Progenitor cell of endocrine pancreas (in vitro differentiated cells): Measurements from ENCODE around the gene PLIN3. TPM values are rescaled to one million over a fixed set of nuclear protein-coding genes. Genes with fewer than 3 reads are reported as not detected.

ENCODE experiments used
- DNase-seq: peaks from one replicate; pipeline ENCODE4 v3.0.0; 2021; ENCODE audit warnings: low spot score; ENCODE audit not compliant: unreplicated experiment
- H3K27ac Mint-ChIP-seq: 2 replicates; pipeline ENCODE4 v1.8.0; 2021; ENCODE audit warnings: mild to moderate bottlenecking, moderate library complexity, mixed read lengths
- H3K27me3 Mint-ChIP-seq: 2 replicates; pipeline ENCODE4 v1.8.0; 2021; ENCODE audit warnings: mixed read lengths
- H3K36me3 Mint-ChIP-seq: 2 replicates; pipeline ENCODE4 v1.8.0; 2022; ENCODE audit warnings: mixed read lengths; ENCODE audit not compliant: insufficient read depth
- H3K4me1 Mint-ChIP-seq: 2 replicates; pipeline ENCODE4 v1.8.0; 2021; ENCODE audit warnings: low read depth, mixed read lengths
- H3K4me3 Mint-ChIP-seq: 2 replicates; pipeline ENCODE4 v1.8.0; 2021; ENCODE audit warnings: low read depth, mild to moderate bottlenecking, moderate library complexity, mixed read lengths
- H3K9me3 Mint-ChIP-seq: 2 replicates; pipeline ENCODE4 v1.8.0; 2021; ENCODE audit warnings: low read depth, mixed read lengths
- total RNA-seq: library from RNA; stranded (reverse); gene quantifications from 2 replicates; pipeline ENCODE4 v1.2.1, GENCODE V29; 2021
- TF ChIP-seq, protein P1 (sequence below): fragments of 200-600 bp; sonication (generic); IDR thresholded peaks from one replicate; pipeline ENCODE4 v1.5.0; 2021; ENCODE audit warnings: antibody characterized with exemption, mild to moderate bottlenecking; ENCODE audit not compliant: unreplicated experiment

The PLIN3 gene
- total RNA-seq, 1 donor from 2014 or later, result 43.6 TPM

DNA sequence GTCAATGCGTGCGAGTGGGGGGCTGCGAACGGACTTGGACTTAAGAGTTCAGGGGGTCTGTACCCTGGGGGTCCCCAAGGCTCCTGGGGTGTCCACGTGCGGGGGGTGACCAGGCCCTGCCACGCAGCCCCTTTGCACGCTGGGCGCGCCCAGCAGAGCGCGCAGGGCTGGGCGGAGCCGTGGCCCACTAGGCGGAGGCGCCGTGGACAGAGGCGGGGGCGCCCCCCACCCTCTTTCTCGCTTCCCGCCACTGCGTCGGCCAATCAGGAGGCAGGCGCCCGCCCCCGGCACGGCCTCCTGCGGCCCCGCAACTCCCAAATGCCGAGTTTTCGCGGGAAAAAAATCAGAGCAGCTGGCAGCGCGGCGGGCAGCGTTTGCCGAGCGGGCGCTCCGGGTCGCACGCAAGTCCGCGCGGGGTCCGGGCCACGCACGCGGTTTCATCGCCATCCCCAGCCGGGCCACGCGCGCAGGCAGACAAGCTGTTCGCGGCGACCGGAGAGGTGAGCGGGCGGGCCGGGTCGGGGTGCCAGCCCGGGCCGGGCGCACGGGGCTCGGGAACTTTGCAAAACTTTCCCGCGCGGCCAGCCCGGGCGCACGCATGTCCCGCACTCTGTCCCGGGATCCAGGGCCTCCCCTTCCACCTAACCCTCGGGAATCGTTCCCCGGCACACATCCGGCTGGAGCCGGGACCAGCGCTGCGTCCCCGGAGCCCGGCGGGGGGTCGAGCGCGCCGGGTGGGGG, 41.9 kb upstream of the PLIN3 start, which contains the start of gene UHRF1:
TSS of gene UHRF1 (plus strand) at position 346 of the 741 bp plus-strand sequence. CDS start 1,385 bp downstream, outside the sequence.
- H3K36me3 Mint-ChIP-seq, result peaks cover 2% of the 10 kb centered on the region
- H3K4me3 Mint-ChIP-seq, result peak within 1 kb of the TSS; percentile 80
- no peaks in the 10 kb centered on the region for H3K9me3 Mint-ChIP-seq
- peak; percentile 21 for DNase-seq
- peaks cover 21% of the 10 kb centered on the region for H3K4me1 Mint-ChIP-seq
- H3K27me3 Mint-ChIP-seq, result no peaks in the 10 kb centered on the region
- TF ChIP-seq, protein P1, sequence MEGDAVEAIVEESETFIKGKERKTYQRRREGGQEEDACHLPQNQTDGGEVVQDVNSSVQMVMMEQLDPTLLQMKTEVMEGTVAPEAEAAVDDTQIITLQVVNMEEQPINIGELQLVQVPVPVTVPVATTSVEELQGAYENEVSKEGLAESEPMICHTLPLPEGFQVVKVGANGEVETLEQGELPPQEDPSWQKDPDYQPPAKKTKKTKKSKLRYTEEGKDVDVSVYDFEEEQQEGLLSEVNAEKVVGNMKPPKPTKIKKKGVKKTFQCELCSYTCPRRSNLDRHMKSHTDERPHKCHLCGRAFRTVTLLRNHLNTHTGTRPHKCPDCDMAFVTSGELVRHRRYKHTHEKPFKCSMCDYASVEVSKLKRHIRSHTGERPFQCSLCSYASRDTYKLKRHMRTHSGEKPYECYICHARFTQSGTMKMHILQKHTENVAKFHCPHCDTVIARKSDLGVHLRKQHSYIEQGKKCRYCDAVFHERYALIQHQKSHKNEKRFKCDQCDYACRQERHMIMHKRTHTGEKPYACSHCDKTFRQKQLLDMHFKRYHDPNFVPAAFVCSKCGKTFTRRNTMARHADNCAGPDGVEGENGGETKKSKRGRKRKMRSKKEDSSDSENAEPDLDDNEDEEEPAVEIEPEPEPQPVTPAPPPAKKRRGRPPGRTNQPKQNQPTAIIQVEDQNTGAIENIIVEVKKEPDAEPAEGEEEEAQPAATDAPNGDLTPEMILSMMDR, result no peak
- peak within 1 kb of the TSS; percentile 25 for H3K27ac Mint-ChIP-seq

DNA sequence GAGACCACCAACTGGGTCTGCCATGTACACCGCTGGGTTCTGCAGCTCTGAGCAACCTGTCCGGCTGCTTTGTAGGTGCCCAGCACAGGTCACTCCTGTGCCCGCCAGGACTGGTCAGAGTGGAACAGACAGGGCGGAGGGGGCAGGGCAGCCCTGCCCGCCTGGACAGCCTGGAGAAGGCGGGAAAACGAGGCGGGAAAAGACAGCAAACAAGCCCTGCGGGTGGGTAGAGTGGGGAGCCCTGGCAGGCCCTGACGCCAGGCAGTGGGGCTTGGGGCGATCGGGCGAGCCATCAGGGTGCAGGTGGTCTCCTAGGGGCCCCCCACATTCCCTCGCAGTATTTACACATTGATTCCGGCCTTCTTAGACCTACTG, 41.3 kb upstream of the PLIN3 start:
- H3K27me3 Mint-ChIP-seq, result no peaks in the 10 kb centered on the region
- peaks cover 2% of the 10 kb centered on the region for H3K36me3 Mint-ChIP-seq
- TF ChIP-seq, protein P1, result no peak
- no peaks in the 10 kb centered on the region for H3K9me3 Mint-ChIP-seq
- peaks cover 21% of the 10 kb centered on the region for H3K4me1 Mint-ChIP-seq
- H3K4me3 Mint-ChIP-seq, result peak overlapping the region; percentile 63
- H3K27ac Mint-ChIP-seq, result peak overlapping the region; percentile 25
- DNase-seq, result no peak

DNA sequence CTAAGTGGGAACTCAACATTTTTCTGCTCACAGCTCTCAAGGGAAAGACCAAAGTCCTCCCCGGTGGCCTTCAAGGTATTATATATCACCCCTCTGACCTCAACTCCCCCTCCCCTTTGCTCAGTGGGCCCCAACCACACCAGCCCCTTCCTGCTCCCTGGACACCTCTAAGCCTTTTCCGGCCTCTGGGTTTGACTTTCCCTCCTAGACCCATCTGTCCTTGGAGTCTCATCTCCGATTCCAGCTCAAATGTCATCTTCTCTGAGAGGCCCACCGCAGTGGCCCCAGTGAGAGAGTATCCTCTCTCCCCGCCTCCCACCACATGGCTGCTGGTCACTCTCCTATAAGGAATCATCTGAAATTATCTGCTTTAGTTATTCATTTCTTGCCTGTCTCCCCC, 40.9 kb upstream of the PLIN3 start:
- Mint-ChIP-seq H3K4me3 (peak overlapping the region; percentile 63), H3K27me3 (no peaks in the 10 kb centered on the region), H3K9me3 (no peaks in the 10 kb centered on the region), H3K27ac (peak overlapping the region; percentile 25), H3K4me1 (peaks cover 21% of the 10 kb centered on the region), H3K36me3 (peaks cover 2% of the 10 kb centered on the region)
- no peak for DNase-seq
- TF ChIP-seq, protein P1, result no peak

DNA sequence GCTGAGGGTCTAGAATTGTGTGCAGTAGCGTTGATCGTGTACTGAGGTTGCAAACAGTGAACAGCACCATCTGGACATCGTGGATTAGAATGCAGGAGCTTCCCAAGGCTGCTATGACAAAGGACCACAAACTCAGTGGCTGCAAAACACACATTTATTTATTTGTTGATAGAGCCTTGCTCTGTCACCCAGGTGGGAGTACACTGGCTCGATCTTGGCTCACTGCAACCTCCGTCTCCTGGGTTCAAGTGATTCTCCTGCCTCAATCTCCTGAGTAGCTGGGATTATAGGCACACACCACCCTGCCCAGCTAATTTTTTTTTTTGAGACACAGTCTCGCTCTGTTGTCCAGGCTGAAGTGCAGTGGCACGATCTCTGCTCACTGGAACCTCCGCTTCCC, 39.5 kb upstream of the PLIN3 start:
- TF ChIP-seq, protein P1, result no peak
- H3K27ac Mint-ChIP-seq, result no peak overlapping the region
- H3K4me3 Mint-ChIP-seq, result no peak overlapping the region

DNA sequence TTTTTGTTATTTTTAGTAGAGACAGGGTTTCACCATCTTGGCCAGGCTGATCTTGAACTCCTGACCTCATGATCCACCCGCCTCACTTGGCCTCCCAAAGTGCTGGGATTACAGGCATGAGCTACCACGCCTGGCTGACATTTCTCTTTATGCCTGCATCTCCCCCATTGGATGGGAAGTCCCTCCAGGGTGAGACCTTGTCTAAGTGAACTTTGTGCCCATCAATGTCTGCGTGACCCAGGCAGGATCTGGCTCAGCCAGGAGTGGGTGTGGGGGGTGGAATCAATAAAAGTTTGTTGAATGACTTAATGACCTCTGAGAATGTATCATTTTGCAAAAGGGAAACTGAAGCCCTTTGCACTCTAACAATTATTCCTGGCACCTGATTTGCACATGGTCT, 37.0 kb upstream of the PLIN3 start:
- TF ChIP-seq, protein P1, result no peak
- no peak overlapping the region for H3K4me3 Mint-ChIP-seq
- no peaks in the 10 kb centered on the region for H3K36me3 Mint-ChIP-seq
- peaks cover 9% of the 10 kb centered on the region for H3K4me1 Mint-ChIP-seq
- no peak for DNase-seq
- H3K9me3 Mint-ChIP-seq, result no peaks in the 10 kb centered on the region
- no peak overlapping the region for H3K27ac Mint-ChIP-seq
- H3K27me3 Mint-ChIP-seq, result peaks cover 3% of the 10 kb centered on the region

More for the DNA sequence above, 39.5 kb upstream of the PLIN3 start:
- Mint-ChIP-seq H3K27me3 (peaks cover 3% of the 10 kb centered on the region), H3K4me1 (peaks cover 16% of the 10 kb centered on the region), H3K36me3 (peaks cover 2% of the 10 kb centered on the region), H3K9me3 (no peaks in the 10 kb centered on the region)
- no peak for DNase-seq
